SK-N-SH (cell line): Measurements from ENCODE around the gene TOM1L2. TPM values are rescaled to one million over a fixed set of nuclear protein-coding genes. Genes with fewer than 3 reads are reported as not detected.

Experiments
- CTCF ChIA-PET: fragments of 300-600, 350-600 bp; formaldehyde crosslinking; extraction: SDS; loops from one replicate; lab custom pipeline; 2021; lab: Yijun Ruan, JAX
- POLR2A ChIA-PET: fragments of 350-600 bp; sonication (Branson Sonifier 250); formaldehyde crosslinking; extraction: SDS; loops from one replicate; lab custom pipeline; 2020; ENCODE audit warnings: antibody characterized with exemption, inconsistent platforms; lab: Yijun Ruan, JAX
- DNase-seq: peaks from one replicate; pipeline ENCODE4 v3.0.0; 2012
- H2AFZ ChIP-seq: fragments of 200-600 bp; sonication (generic); 2 replicates; pipeline ENCODE4 v1.8.1; 2016; ENCODE audit warnings: antibody characterized with exemption, mild to moderate bottlenecking, low read depth
- H3F3A ChIP-seq: fragments of 200-600 bp; sonication (generic); replicated peaks from 2 replicates; pipeline ENCODE3; 2016; ENCODE audit warnings: antibody characterized with exemption, mild to moderate bottlenecking; ENCODE audit not compliant: insufficient read depth
- H3K27ac ChIP-seq, 2 experiments: fragments of 200-500 bp in 1 of 2; fragments of 200-600 bp in 1 of 2; sonication (Bioruptor generic) in 1 of 2; sonication (generic), shearing (Covaris generic) in 1 of 2; 2 replicates each; pipeline versions ENCODE4 v1.5.1 to v1.6.1; 2014 to 2016; ENCODE audit warnings: low read depth in 2 of 2, inconsistent platforms in 1 of 2, low read length in 1 of 2, mild to moderate bottlenecking in 1 of 2, mixed read lengths in 1 of 2
- H3K27me3 ChIP-seq: fragments of 200-600 bp; sonication (generic), shearing (Covaris generic); 2 replicates; pipeline ENCODE4 v1.6.1; 2016; ENCODE audit warnings: mixed run types; ENCODE audit not compliant: insufficient read depth
- H3K36me3 ChIP-seq, 2 experiments: fragments of 200-500 bp in 1 of 2; fragments of 200-600 bp in 1 of 2; sonication (Bioruptor generic) in 1 of 2; sonication (generic) in 1 of 2; replicated peaks in 1 of 2; 2 replicates each; pipeline versions ENCODE3 to v1.5.1; 2014 to 2016; ENCODE audit warnings: low read length in 1 of 2, mild to moderate bottlenecking in 1 of 2; ENCODE audit not compliant: insufficient read depth in 2 of 2, control insufficient read depth in 1 of 2
- H3K4me1 ChIP-seq, 2 experiments: fragments of 200-500 bp in 1 of 2; fragments of 200-600 bp in 1 of 2; sonication (Bioruptor generic) in 1 of 2; sonication (generic), shearing (Covaris generic) in 1 of 2; 2 replicates each; pipeline versions ENCODE4 v1.5.1 to v1.6.1; 2014 to 2016; ENCODE audit warnings: low read depth in 1 of 2, low read length in 1 of 2, mixed run types in 1 of 2; ENCODE audit not compliant: insufficient read depth in 2 of 2, control insufficient read depth in 1 of 2
- H3K4me2 ChIP-seq: fragments of 200-600 bp; sonication (generic), shearing (Covaris generic); 2 replicates; pipeline ENCODE4 v1.6.1; 2017; ENCODE audit warnings: mixed run types
- H3K4me3 ChIP-seq, 2 experiments: fragments of 200-500 bp in 1 of 2; fragments of 200-600 bp in 1 of 2; sonication (Bioruptor generic) in 1 of 2; sonication (generic), shearing (Covaris generic) in 1 of 2; 2 replicates each; pipeline versions ENCODE4 v1.5.1 to v1.8.1; 2014 to 2016; ENCODE audit warnings: low read depth in 2 of 2, inconsistent platforms in 1 of 2, low read length in 1 of 2, mild to moderate bottlenecking in 1 of 2, mixed read lengths in 1 of 2, moderate library complexity in 1 of 2
- H3K79me2 ChIP-seq: fragments of 200-600 bp; sonication (generic); 2 replicates; pipeline ENCODE4 v1.8.1; 2017; ENCODE audit warnings: mild to moderate bottlenecking; ENCODE audit not compliant: insufficient read depth
- H3K9ac ChIP-seq: fragments of 200-600 bp; sonication (generic); 2 replicates; pipeline ENCODE4 v1.6.1; 2017; ENCODE audit warnings: mixed run types
- H3K9me2 ChIP-seq: fragments of 200-600 bp; sonication (generic); 2 replicates; pipeline ENCODE4 v1.6.1; 2017; ENCODE audit warnings: mixed run types
- H3K9me3 ChIP-seq: fragments of 200-600 bp; sonication (generic); 2 replicates; pipeline ENCODE4 v1.6.1; 2017; ENCODE audit warnings: mixed run types, mild to moderate bottlenecking, moderate library complexity
- H4K20me1 ChIP-seq: fragments of 200-600 bp; sonication (generic); 2 replicates; pipeline ENCODE4 v1.6.1; 2017; ENCODE audit warnings: mild to moderate bottlenecking, mixed run types; ENCODE audit not compliant: insufficient read depth
- CHD2 ChIP-seq: fragments of 150-350 bp; IDR thresholded peaks from 2 replicates; pipeline ENCODE4 v1.6.1; 2018; ENCODE audit warnings: low read length; ENCODE audit not compliant: partially characterized antibody
- FOSL2 ChIP-seq: IDR thresholded peaks from 2 replicates; pipeline ENCODE4 v1.4.0; 2012; ENCODE audit warnings: low read depth, mild to moderate bottlenecking, moderate library complexity, borderline replicate concordance
- GABPA ChIP-seq: IDR thresholded peaks from 2 replicates; pipeline ENCODE4 v1.4.0; 2012; ENCODE audit warnings: low read depth, mild to moderate bottlenecking
- GATA2 ChIP-seq: sonication (generic); formaldehyde crosslinking; IDR thresholded peaks from 2 replicates; pipeline ENCODE4 v1.5.0; 2020; ENCODE audit warnings: mild to moderate bottlenecking, missing genetic modification reagents
- NRF1 ChIP-seq: IDR thresholded peaks from 2 replicates; pipeline ENCODE4 v1.6.1; 2012; ENCODE audit warnings: low read depth, mild to moderate bottlenecking, low read length
- RAD21 ChIP-seq: IDR thresholded peaks from 2 replicates; pipeline ENCODE4 v1.6.1; 2012; ENCODE audit warnings: mild to moderate bottlenecking, low read length
- RCOR1 ChIP-seq: fragments of 150-350 bp; IDR thresholded peaks from 2 replicates; pipeline ENCODE4 v1.6.1; 2017; ENCODE audit warnings: antibody characterized with exemption, low read length
- RXRA ChIP-seq: IDR thresholded peaks from 2 replicates; pipeline ENCODE4 v1.4.0; 2012; ENCODE audit warnings: low read depth, mild to moderate bottlenecking, borderline replicate concordance
- SIN3A ChIP-seq: IDR thresholded peaks from 2 replicates; pipeline ENCODE4 v1.6.1; 2012; ENCODE audit warnings: low read depth, mild to moderate bottlenecking, low read length, moderate library complexity, borderline replicate concordance
- TAF1 ChIP-seq: IDR thresholded peaks from 2 replicates; pipeline ENCODE4 v1.6.1; 2012; ENCODE audit warnings: low read depth, mild to moderate bottlenecking, low read length, moderate library complexity, borderline replicate concordance
- TCF12 ChIP-seq: IDR thresholded peaks from 2 replicates; pipeline ENCODE4 v1.4.0; 2012
- TEAD4 ChIP-seq: IDR thresholded peaks from 2 replicates; pipeline ENCODE4 v1.4.0; 2012; ENCODE audit warnings: mild to moderate bottlenecking, borderline replicate concordance; ENCODE audit not compliant: insufficient read depth
- YY1 ChIP-seq: IDR thresholded peaks from 2 replicates; pipeline ENCODE4 v1.4.0; 2012; ENCODE audit warnings: low read depth, mild to moderate bottlenecking
- ZBTB33 ChIP-seq: IDR thresholded peaks from 2 replicates; pipeline ENCODE4 v1.4.0; 2012; ENCODE audit warnings: low read depth, borderline replicate concordance
- WGBS: methylation state at CpG from one replicate; pipeline ENCODE4 v1.1.6; 2017; ENCODE audit warnings: low lambda C conversion rate; 5-methylcytosine and 5-hydroxymethylcytosine counted together
- polyA plus RNA-seq, 3 experiments: library from polyadenylated mRNA; depleted of rRNA; stranded (reverse); fragments of >200 nt; gene quantifications; 2 replicates each; pipeline ENCODE4 v1.2.3, GENCODE V29; 2012
- TF ChIP-seq, protein P1 (sequence below): IDR thresholded peaks from 2 replicates; pipeline ENCODE4 v1.4.0; 2012; ENCODE audit warnings: low read depth, borderline replicate concordance

TOM1L2 gene
- polyA plus RNA-seq, 1 of the 3 experiments (the other 2 are of a cell fraction): 85.4 TPM

- Histone ChIP-seq H3K4me3 (no peak overlapping the region), H3K9me2 (no peaks in the 10 kb centered on the region), H3K27me3 (no peaks in the 10 kb centered on the region), H2AFZ (no peak overlapping the region), H3K27ac (no peak overlapping the region), H4K20me1 (no peaks in the 10 kb centered on the region), H3K36me3 (peaks cover 0 to 6% of the 10 kb centered on the region in 2 experiments), H3K9ac (no peak overlapping the region), H3K9me3 (no peaks in the 10 kb centered on the region), H3F3A (peaks cover 27% of the 10 kb centered on the region), H3K4me2 (no peak overlapping the region), H3K4me1 (peaks cover 9 to 39% of the 10 kb centered on the region in 2 experiments; a peak in 3 of 4 replicates), H3K79me2 (peaks cover 80% of the 10 kb centered on the region)
- POLR2A ChIA-PET: interaction anchor here (0.7 kb wide), 1 partner anchor 49 kb away, joined by 4 read pairs; no protein-coding TSS in a partner anchor
- WGBS: 94% methylated on average over 4 of the region's 4 CpGs
- CTCF ChIA-PET: interaction anchor here (1.3 to 2.4 kb wide), 4 partner anchors 9 to 66 kb away, joined by 3 to 11 read pairs (median 3); no protein-coding TSS in a partner anchor
- TF ChIP-seq RAD21 (no peak), NRF1 (no peak), RCOR1 (no peak), SIN3A (no peak), ZBTB33 (no peak), RXRA (no peak), TEAD4 (no peak), FOSL2 (no peak), CHD2 (no peak), GATA2 (CRISPR knock-in tag) (no peak), TCF12 (no peak)
- TF ChIP-seq, protein P1, sequence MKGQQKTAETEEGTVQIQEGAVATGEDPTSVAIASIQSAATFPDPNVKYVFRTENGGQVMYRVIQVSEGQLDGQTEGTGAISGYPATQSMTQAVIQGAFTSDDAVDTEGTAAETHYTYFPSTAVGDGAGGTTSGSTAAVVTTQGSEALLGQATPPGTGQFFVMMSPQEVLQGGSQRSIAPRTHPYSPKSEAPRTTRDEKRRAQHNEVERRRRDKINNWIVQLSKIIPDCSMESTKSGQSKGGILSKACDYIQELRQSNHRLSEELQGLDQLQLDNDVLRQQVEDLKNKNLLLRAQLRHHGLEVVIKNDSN: no peak
- DNase-seq: no peak
Observed at GRCh38 chr17:17926036-17926435, 46.2 kb downstream of the TOM1L2 start.

DNA sequence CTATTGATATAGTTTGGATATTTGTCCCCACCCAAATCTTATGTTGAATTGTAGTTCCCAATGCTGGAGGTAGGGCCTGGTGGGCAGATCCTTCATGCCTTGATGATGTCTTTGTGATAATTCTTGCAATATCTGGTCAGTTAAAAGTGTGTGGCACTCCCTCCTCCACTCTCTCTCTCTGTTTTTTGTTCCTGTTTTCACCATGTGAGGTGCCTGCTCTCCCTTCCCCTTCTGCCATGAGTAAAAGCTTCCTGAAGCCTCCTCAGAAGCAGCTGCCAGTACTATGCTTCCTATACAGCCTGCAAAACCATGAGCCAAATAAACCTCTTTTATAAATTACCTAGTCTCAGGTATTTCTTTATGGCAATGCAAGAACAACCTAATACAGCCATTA is 47.3 kb downstream of the TOM1L2 start:
- H3K4me3 ChIP-seq: no peak overlapping the region
- no peak overlapping the region for H3K27ac ChIP-seq
- no peak overlapping the region for H3K4me2 ChIP-seq
- POLR2A ChIA-PET: interaction anchor here (0.6 kb wide), 1 partner anchor 368 kb away, joined by 6 read pairs; no protein-coding TSS in a partner anchor
- DNase-seq: no peak
- peaks cover 79% of the 10 kb centered on the region for H3K79me2 ChIP-seq
- no peaks in the 10 kb centered on the region for H3K9me3 ChIP-seq
- H3K9ac ChIP-seq: no peak overlapping the region
- H2AFZ ChIP-seq: no peak overlapping the region
- H4K20me1 ChIP-seq: no peaks in the 10 kb centered on the region
- peaks cover 9 to 34% of the 10 kb centered on the region in 2 experiments; a peak in 3 of 4 replicates for H3K4me1 ChIP-seq
- no peaks in the 10 kb centered on the region for H3K27me3 ChIP-seq
- peaks cover 0 to 6% of the 10 kb centered on the region in 2 experiments for H3K36me3 ChIP-seq
- H3F3A ChIP-seq: peaks cover 25% of the 10 kb centered on the region
- H3K9me2 ChIP-seq: no peaks in the 10 kb centered on the region
- no peak for TF ChIP-seq TCF12
- TF ChIP-seq YY1: no peak
- no peak for TF ChIP-seq ZBTB33
- no peak for TF ChIP-seq GABPA
- TF ChIP-seq TAF1: no peak
- CTCF ChIA-PET: interaction anchor here (1.3 to 2.4 kb wide), 2 partner anchors 34 to 49 kb away, joined by 3 to 11 read pairs; no protein-coding TSS in a partner anchor
